Upper lobe of right lung (tissue), 1 donor: ENCODE measurements around the gene ZNF227. TPM values are rescaled to one million over a fixed set of nuclear protein-coding genes. Genes with fewer than 3 reads are reported as not detected.
A peak's percentile ranks its signal among the peaks of the same experiment; 100 is the strongest.
"Not testable (repeated sequence)": the region's sequence is repeated elsewhere in the genome, so short reads cannot be mapped to it uniquely, and the experiment has no call there.

ENCODE experiments used
- ATAC-seq: fragments of 200-7000 bp; cut with Tn5 transposase; one replicate; pipeline ENCODE4 v1.9.1; 2020; ENCODE audit warnings: mild to moderate bottlenecking, moderate library complexity
- DNase-seq: peaks from one replicate; pipeline ENCODE4 v3.0.0-alpha.2; 2020
- H3K27ac ChIP-seq: fragments of 200-600 bp; one replicate; pipeline ENCODE4 v1.8.0; 2022
- H3K27me3 ChIP-seq: fragments of 200-600 bp; one replicate; pipeline ENCODE4 v1.8.0; 2022; ENCODE audit warnings: mild to moderate bottlenecking
- H3K36me3 ChIP-seq: fragments of 200-600 bp; one replicate; pipeline ENCODE4 v1.8.0; 2022
- H3K4me1 ChIP-seq: fragments of 200-600 bp; one replicate; pipeline ENCODE4 v1.8.0; 2022
- H3K4me3 ChIP-seq: fragments of 200-600 bp; one replicate; pipeline ENCODE4 v1.8.0; 2022; ENCODE audit warnings: mild to moderate bottlenecking
- H3K9me3 ChIP-seq: fragments of 200-600 bp; one replicate; pipeline ENCODE4 v1.8.0; 2022
- intact Hi-C: fragments of 100-400 bp; cut with DNase I; formaldehyde crosslinking; loops from one replicate; pipeline ENCODE4 v1.11.0; 2022
- total RNA-seq: library from RNA; stranded (reverse); fragmentation: NEBNext Ultra II Directional; extraction: Animal tissue kit (Norgen Biotek cat#: 25700); gene quantifications from one replicate; pipeline ENCODE4 v1.2.1, GENCODE V29; 2021
- TF ChIP-seq, protein P1 (sequence below): fragments of 200-600 bp; IDR thresholded peaks from one replicate; pipeline ENCODE4 v1.8.0; 2022; ENCODE audit warnings: antibody characterized with exemption
- donor health status: DM: no; HTN: yes; CAD: no; lungs with severe emphysema.

Gene ZNF227
- total RNA-seq, 1 donor from 2014 or later, result 17.0 TPM

DNA sequence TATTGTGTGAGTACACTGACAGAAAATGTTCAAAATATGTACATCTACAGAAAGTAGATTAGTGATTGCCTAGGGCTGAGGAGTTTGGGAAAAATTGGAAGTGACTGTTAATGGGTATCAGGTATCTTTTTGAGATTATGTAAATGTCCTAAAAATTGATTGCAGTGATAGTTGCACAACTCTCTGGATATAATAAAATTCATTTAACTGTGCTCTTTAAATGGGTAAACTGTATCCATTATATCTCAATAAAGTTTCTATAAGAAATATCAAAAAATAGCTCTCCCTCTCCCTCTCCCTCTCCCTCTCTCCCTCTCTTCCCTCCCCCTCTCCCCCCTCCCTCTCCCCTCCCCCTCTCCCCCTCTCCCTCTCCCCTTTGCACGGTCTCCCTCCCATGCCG is 9.4 kb upstream of the ZNF227 start:
- Histone ChIP-seq H3K27ac (no peak overlapping the region), H3K36me3 (no peaks in the 10 kb centered on the region), H3K4me1 (peaks cover 3% of the 10 kb centered on the region), H3K9me3 (no peaks in the 10 kb centered on the region), H3K4me3 (no peak overlapping the region), H3K27me3 (peaks cover 6% of the 10 kb centered on the region)
- no peak for ATAC-seq
- intact Hi-C loops, result no loop called here
- TF ChIP-seq, protein P1, sequence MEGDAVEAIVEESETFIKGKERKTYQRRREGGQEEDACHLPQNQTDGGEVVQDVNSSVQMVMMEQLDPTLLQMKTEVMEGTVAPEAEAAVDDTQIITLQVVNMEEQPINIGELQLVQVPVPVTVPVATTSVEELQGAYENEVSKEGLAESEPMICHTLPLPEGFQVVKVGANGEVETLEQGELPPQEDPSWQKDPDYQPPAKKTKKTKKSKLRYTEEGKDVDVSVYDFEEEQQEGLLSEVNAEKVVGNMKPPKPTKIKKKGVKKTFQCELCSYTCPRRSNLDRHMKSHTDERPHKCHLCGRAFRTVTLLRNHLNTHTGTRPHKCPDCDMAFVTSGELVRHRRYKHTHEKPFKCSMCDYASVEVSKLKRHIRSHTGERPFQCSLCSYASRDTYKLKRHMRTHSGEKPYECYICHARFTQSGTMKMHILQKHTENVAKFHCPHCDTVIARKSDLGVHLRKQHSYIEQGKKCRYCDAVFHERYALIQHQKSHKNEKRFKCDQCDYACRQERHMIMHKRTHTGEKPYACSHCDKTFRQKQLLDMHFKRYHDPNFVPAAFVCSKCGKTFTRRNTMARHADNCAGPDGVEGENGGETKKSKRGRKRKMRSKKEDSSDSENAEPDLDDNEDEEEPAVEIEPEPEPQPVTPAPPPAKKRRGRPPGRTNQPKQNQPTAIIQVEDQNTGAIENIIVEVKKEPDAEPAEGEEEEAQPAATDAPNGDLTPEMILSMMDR, result no peak
- no peak for DNase-seq

DNA sequence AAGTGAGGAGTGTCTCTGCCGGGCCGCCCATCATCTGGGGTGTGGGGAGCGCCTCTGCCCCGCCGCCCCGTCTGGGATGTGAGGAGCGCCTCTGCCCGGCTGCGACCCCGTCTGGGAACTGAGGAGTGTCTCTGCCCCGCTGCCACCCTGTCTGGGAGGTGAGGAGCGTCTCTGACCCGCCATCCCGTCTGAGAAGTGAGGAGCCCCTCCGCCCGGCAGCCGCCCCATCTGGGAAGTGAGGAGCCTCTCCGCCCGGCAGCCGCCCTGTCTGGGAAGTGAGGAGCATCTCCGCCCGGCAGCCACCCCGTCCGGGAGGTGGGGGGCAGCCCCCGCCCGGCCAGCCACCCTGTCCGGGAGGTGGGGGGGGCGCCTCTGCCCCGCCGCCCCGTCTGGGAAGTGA is 8.5 kb upstream of the ZNF227 start:
- H3K4me1 ChIP-seq, H3K9me3 ChIP-seq, H3K36me3 ChIP-seq, H3K27ac ChIP-seq, H3K4me3 ChIP-seq, ATAC-seq, DNase-seq, intact Hi-C loops, H3K27me3 ChIP-seq: not testable (repeated sequence)

DNA sequence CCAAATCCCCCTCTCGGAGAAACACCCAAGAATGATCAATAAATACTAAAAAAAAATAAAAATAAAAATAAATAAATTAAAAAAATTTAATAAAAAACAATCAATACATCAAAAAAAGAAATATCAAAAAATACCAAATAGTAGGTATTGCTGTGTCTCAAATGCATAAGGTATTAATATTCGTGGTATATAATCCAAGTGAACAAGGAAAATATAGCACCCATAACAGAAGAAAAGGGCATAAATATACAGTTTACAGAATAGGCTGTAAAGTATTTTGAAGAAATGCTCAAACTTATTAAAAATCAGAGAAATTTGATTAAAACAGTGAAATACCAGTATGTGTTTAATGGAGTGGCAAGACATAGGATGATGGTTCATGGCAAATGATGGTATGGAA is 7.6 kb upstream of the ZNF227 start:
- intact Hi-C loops, result no loop called here
- H3K27ac ChIP-seq, result no peak overlapping the region
- no peaks in the 10 kb centered on the region for H3K9me3 ChIP-seq
- no peak for DNase-seq
- H3K4me1 ChIP-seq, result peaks cover 6% of the 10 kb centered on the region
- no peaks in the 10 kb centered on the region for H3K36me3 ChIP-seq
- H3K27me3 ChIP-seq, result peaks cover 6% of the 10 kb centered on the region
- TF ChIP-seq, protein P1, result no peak
- ATAC-seq, result no peak
- no peak overlapping the region for H3K4me3 ChIP-seq

DNA sequence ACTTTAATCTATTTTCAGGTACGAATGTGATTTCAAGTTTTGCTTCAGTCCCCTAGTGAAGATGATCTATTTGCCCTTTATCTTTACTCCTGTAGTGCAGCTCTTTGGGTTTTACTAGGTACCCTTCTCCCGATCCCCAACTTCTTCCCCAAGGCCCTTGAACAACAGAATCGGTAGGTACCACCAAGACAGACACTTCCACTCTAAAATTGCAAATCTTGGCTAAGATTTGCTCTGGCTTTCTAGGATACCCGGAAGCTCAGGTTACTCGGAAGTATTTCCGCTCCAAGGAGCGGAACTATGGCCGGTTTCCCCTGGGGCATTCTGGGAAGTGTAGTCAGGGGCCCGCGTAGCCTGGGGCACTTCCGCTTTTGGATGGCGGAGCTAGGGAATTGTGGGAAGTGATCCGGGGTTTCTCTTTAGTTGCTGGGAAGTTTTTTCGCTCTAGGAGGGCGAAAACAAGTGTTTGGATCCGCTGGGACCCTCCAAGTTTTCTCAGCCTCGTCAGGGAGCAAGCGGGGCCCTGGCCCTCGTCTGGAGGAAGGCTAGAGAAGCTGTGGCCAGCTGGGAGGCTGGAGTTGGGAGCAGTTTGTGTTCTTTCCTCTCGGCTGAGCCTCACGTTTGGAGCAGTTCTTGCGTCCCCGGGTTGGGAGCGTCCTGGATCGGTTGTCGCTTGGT is 5.1 kb upstream of the ZNF227 start:
- H3K36me3 ChIP-seq, result no peaks in the 10 kb centered on the region
- no peaks in the 10 kb centered on the region for H3K9me3 ChIP-seq
- TF ChIP-seq, protein P1, result no peak
- peaks cover 6% of the 10 kb centered on the region for H3K27me3 ChIP-seq
- intact Hi-C loops, result no loop called here
- H3K27ac ChIP-seq, result peak overlapping the region; percentile 93
- peak overlapping the region; percentile 75 for H3K4me3 ChIP-seq
- peak; percentile 99 for ATAC-seq
- peaks cover 6% of the 10 kb centered on the region for H3K4me1 ChIP-seq
- DNase-seq, result peak; percentile 91

DNA sequence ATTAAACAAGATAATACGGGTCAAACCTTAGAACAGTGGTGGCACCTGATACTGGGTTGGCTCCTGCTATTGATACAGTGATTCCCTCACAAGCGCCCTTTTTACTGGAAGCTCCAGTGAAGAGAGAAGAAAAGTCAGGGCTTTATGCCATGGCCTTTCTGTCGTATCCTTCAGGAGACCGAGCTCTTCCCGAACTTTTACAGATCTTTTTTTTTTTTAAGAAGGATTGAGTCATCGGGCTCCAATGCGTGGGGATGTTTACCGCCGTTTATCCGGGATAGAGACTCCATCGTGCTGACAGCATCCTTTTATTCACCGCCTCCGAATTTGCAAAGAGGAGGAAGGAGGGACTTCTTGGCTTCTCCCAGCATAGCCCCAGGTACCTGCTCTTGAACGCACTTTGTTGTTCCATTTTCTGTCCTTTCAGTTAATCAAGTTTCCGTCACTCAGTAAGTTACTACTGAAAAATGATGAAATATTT is 574 bp downstream of the ZNF227 start:
- DNase-seq, result no peak
- TF ChIP-seq, protein P1, result no peak
- no peaks in the 10 kb centered on the region for H3K9me3 ChIP-seq
- H3K4me3 ChIP-seq, result peak overlapping the region; percentile 90
- peak overlapping the region; percentile 85 for H3K27ac ChIP-seq
- H3K36me3 ChIP-seq, result peaks cover 22% of the 10 kb centered on the region
- H3K4me1 ChIP-seq, result peaks cover 8% of the 10 kb centered on the region
- intact Hi-C loops, result no loop called here
- no peaks in the 10 kb centered on the region for H3K27me3 ChIP-seq
- no peak for ATAC-seq

DNA sequence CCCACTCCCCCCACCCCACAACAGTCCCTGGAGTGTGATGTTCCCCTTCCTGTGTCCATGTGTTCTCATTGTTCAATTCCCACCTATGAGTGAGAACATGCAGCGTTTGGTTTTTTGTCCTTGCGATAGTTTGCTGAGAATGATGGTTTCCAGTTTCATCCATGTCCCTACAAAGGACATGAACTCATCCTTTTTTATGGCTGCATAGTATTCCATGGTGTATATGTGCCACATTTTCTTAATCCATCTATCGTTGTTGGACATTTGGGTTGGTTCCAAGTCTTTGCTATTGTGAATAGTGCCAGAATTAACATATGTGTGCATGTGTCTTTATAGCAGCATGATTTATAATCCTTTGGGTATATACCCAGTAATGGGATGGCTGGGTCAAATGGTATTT is 7.6 kb downstream of the ZNF227 start:
- intact Hi-C loops, H3K27me3 ChIP-seq, H3K4me1 ChIP-seq, H3K27ac ChIP-seq, H3K9me3 ChIP-seq, DNase-seq, ATAC-seq, H3K4me3 ChIP-seq: not testable (repeated sequence)
- peaks cover 35% of the 10 kb centered on the region for H3K36me3 ChIP-seq

DNA sequence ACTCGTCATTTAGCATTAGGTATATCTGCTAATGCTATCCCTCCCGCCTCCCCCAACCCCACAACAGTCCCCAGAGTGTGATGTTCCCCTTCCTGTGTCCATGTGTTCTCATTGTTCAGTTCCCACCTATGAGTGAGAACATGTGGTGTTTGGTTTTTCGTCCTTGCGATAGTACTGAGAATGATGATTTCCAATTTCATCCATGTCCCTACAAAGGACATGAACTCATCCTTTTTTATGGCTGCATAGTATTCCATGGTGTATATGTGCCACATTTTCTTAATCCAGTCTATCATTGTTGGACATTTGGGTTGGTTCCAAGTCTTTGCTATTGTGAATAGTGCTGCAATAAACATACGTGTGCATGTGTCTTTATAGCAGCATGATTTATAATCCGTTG is 8.4 kb downstream of the ZNF227 start:
- intact Hi-C loops, H3K27me3 ChIP-seq, H3K4me1 ChIP-seq, ATAC-seq, H3K4me3 ChIP-seq, DNase-seq, H3K9me3 ChIP-seq, H3K27ac ChIP-seq: not testable (repeated sequence)
- H3K36me3 ChIP-seq, result peaks cover 32% of the 10 kb centered on the region

DNA sequence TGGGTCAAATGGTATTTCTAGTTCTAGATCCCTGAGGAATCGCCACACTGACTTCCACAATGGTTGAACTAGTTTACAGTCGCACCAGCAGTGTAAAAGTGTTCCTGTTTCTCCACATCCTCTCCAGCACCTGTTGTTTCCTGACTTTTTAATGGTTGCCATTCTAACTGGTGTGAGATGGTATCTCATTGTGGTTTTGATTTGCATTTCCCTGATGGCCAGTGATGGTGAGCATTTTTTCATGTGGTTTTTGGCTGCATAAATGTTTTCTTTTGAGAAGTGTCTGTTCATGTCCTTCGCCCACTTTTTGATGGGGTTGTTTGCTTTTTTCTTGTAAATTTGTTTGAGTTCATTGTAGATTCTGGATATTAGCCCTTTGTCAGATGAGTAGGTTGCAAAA is 9.0 kb downstream of the ZNF227 start:
- DNase-seq, H3K4me1 ChIP-seq, H3K4me3 ChIP-seq, H3K27me3 ChIP-seq, ATAC-seq, H3K27ac ChIP-seq, intact Hi-C loops: not testable (repeated sequence)
- H3K9me3 ChIP-seq, result peaks cover 10% of the 10 kb centered on the region
- peaks cover 34% of the 10 kb centered on the region for H3K36me3 ChIP-seq
